Measurements from ENCODE around the gene GLA.

Gene GLA

DNA sequence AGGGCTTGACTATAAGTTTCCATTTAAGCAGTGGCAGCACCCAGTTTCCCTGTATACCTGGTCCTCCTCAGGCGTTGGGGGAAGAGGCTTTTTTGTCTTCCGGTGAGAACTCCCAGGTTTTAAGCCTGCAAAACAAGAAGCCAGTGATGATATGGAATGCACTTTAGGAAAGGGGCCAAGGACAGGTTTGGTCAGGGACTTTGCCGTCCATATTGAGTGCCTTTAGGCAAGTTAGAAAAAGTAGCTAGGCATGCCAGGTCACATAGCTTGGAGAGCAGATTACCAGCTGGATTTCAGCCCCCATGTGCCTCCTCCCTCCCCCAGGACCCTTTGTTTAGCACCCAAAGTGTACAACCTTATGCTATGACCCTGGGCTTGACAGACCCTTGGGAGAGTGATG lies 45.6 kb downstream of the GLA start:
- H3F3A ChIP-seq (ENCODE audit: insufficient read depth), result no peaks in the 10 kb centered on the region
- H3K36me3 ChIP-seq (ENCODE audit: low read length), result no peaks in the 10 kb centered on the region
- H3K9me3 ChIP-seq (ENCODE audit: insufficient read depth, low read length), result no peaks in the 10 kb centered on the region
- no peaks in the 10 kb centered on the region for H3K9me2 ChIP-seq (replicated peaks; ENCODE audit: insufficient read depth, low read length)
- no peak overlapping the region for H3K4me3 ChIP-seq (ENCODE audit: insufficient read depth, low read length, poor library complexity, severe bottlenecking)
- TF ChIP-seq, protein P1, sequence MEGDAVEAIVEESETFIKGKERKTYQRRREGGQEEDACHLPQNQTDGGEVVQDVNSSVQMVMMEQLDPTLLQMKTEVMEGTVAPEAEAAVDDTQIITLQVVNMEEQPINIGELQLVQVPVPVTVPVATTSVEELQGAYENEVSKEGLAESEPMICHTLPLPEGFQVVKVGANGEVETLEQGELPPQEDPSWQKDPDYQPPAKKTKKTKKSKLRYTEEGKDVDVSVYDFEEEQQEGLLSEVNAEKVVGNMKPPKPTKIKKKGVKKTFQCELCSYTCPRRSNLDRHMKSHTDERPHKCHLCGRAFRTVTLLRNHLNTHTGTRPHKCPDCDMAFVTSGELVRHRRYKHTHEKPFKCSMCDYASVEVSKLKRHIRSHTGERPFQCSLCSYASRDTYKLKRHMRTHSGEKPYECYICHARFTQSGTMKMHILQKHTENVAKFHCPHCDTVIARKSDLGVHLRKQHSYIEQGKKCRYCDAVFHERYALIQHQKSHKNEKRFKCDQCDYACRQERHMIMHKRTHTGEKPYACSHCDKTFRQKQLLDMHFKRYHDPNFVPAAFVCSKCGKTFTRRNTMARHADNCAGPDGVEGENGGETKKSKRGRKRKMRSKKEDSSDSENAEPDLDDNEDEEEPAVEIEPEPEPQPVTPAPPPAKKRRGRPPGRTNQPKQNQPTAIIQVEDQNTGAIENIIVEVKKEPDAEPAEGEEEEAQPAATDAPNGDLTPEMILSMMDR (IDR thresholded peaks at IDR 0.05; ENCODE audit: insufficient read depth, low read length, poor library complexity, severe bottlenecking), result no peak
- TF ChIP-seq EZH2phosphoT487 (conservative IDR thresholded peaks at IDR 0.05; ENCODE audit: low read length), result no peak
- no peaks in the 10 kb centered on the region for H3K27me3 ChIP-seq (ENCODE audit: low read length)
- no peaks in the 10 kb centered on the region for H3K79me2 ChIP-seq (ENCODE audit: insufficient read depth, low read length)
- no peaks in the 10 kb centered on the region for H4K20me1 ChIP-seq (ENCODE audit: low read depth, low read length)
- H3K9ac ChIP-seq (ENCODE audit: low read length), result no peak overlapping the region
- no peak overlapping the region for H3K27ac ChIP-seq (ENCODE audit: low read depth, low read length)
- H2AFZ ChIP-seq (ENCODE audit: low read depth, low read length, severe bottlenecking), result no peak overlapping the region
- H3K4me2 ChIP-seq (ENCODE audit: low read depth, low read length, poor library complexity, severe bottlenecking), result no peak overlapping the region

DNA sequence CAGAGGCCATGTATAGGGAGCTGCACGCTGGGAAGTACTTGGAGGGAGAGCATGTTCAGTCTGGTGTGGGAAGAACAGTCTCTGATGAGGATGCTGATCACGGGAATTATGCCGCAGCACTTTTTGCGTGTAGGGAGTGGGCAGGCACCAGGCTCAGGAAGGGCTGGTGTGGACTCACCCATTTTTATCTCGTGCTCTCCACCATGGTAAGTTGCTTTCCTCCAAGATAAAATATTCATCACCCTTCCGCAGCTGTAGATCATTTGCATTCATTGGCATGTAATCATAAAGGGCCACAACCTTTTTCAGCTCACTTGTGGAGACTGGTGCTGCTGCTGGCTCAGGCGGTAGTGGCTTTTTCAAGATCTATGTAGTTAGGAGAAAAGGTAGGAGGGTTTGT lies 47.3 kb downstream of the GLA start:
- Histone ChIP-seq H3K27me3 (ENCODE audit: low read length) (no peaks in the 10 kb centered on the region), H3K9me2 (replicated peaks; ENCODE audit: insufficient read depth, low read length) (no peaks in the 10 kb centered on the region), H3K9ac (ENCODE audit: low read length) (no peak overlapping the region), H3K36me3 (ENCODE audit: low read length) (no peaks in the 10 kb centered on the region), H3K79me2 (ENCODE audit: insufficient read depth, low read length) (no peaks in the 10 kb centered on the region), H3K4me3 (ENCODE audit: insufficient read depth, low read length, poor library complexity, severe bottlenecking) (no peak overlapping the region), H2AFZ (ENCODE audit: low read depth, low read length, severe bottlenecking) (no peak overlapping the region), H3K9me3 (ENCODE audit: insufficient read depth, low read length) (no peaks in the 10 kb centered on the region), H3F3A (ENCODE audit: insufficient read depth) (no peaks in the 10 kb centered on the region), H3K27ac (ENCODE audit: low read depth, low read length) (no peak overlapping the region), H4K20me1 (ENCODE audit: low read depth, low read length) (no peaks in the 10 kb centered on the region), H3K4me2 (ENCODE audit: low read depth, low read length, poor library complexity, severe bottlenecking) (no peak overlapping the region)
- TF ChIP-seq, protein P1 (IDR thresholded peaks at IDR 0.05; ENCODE audit: insufficient read depth, low read length, poor library complexity, severe bottlenecking), result no peak
- no peak for TF ChIP-seq EZH2phosphoT487 (conservative IDR thresholded peaks at IDR 0.05; ENCODE audit: low read length)

DNA sequence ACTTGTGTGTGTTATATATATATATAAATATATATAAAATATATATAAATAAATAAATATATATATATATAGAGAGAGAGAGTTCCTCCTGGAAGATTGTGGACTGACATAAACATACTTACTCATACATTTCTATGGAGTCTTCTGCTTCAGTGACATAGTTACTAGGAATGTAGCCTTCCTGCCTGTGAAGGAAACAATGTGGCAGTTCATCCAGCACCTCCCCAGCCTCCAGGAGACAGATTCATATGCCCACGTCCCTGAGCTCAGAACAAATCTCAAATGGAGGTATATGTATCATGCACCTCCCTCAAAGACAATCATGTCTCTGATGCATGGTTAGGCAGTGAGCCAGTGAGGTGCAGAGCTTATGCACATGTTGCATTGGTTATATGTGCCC lies 47.8 kb downstream of the GLA start:
- H3K9me3 ChIP-seq (ENCODE audit: insufficient read depth, low read length), result no peaks in the 10 kb centered on the region
- no peaks in the 10 kb centered on the region for H4K20me1 ChIP-seq (ENCODE audit: low read depth, low read length)
- H3K9me2 ChIP-seq (replicated peaks; ENCODE audit: insufficient read depth, low read length), result no peaks in the 10 kb centered on the region
- H3K4me3 ChIP-seq (ENCODE audit: insufficient read depth, low read length, poor library complexity, severe bottlenecking), result no peak overlapping the region
- H2AFZ ChIP-seq (ENCODE audit: low read depth, low read length, severe bottlenecking), result no peak overlapping the region
- H3K27ac ChIP-seq (ENCODE audit: low read depth, low read length), result no peak overlapping the region
- H3F3A ChIP-seq (ENCODE audit: insufficient read depth), result no peaks in the 10 kb centered on the region
- H3K27me3 ChIP-seq (ENCODE audit: low read length), result no peaks in the 10 kb centered on the region
- no peak overlapping the region for H3K4me2 ChIP-seq (ENCODE audit: low read depth, low read length, poor library complexity, severe bottlenecking)
- H3K36me3 ChIP-seq (ENCODE audit: low read length), result no peaks in the 10 kb centered on the region
- H3K9ac ChIP-seq (ENCODE audit: low read length), result no peak overlapping the region
- TF ChIP-seq, protein P1 (IDR thresholded peaks at IDR 0.05; ENCODE audit: insufficient read depth, low read length, poor library complexity, severe bottlenecking), result no peak
- no peak for TF ChIP-seq EZH2phosphoT487 (conservative IDR thresholded peaks at IDR 0.05; ENCODE audit: low read length)
- H3K79me2 ChIP-seq (ENCODE audit: insufficient read depth, low read length), result no peaks in the 10 kb centered on the region

All from SU-DHL-6 (cell line).